Measurements from ENCODE around the gene CCL26.
"Not testable (repeated sequence)": the region's sequence is repeated elsewhere in the genome, so short reads cannot be mapped to it uniquely, and the experiment has no call there.

The CCL26 gene

GRCh38 chr7:75789361-75789924 lies 17.4 kb upstream of the CCL26 start:
- no peak for FAIRE-seq

DNA sequence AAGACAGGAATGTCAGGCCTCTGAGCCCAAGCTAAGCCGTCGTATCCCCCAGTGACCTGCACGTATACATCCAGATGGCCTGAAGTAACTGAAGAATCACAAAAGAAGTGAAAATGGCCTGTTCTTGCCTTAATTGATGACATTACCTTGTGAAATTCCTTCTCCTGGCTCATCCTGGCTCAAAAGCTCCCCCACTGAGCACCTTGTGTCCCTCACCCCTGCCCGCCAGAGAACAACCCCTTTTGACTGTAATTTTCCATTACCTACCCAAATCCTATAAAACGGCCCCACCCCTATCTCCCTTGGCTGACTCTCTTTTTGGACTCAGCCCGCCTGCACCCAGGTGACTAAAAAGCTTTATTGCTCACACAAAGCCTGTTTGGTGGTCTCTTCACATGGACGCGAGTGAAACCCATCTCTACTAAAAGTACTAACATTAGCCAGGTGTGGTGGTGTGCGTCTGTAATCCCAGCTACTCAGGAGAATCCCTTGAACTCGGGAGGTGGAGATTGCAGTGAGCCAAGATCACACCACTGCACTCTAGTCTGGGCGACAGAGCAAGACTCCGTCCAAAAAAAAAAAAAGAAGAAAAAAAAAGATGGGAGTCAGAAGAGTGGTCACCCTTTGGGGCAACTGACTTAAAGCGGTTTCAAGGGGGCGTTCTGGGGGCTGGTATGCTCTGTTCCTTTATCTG lies 16.3 kb upstream of the CCL26 start:
- not testable (repeated sequence) for FAIRE-seq

GRCh38 chr7:75783058-75783457 lies 11.0 kb upstream of the CCL26 start:
- FAIRE-seq = not testable (repeated sequence)

DNA sequence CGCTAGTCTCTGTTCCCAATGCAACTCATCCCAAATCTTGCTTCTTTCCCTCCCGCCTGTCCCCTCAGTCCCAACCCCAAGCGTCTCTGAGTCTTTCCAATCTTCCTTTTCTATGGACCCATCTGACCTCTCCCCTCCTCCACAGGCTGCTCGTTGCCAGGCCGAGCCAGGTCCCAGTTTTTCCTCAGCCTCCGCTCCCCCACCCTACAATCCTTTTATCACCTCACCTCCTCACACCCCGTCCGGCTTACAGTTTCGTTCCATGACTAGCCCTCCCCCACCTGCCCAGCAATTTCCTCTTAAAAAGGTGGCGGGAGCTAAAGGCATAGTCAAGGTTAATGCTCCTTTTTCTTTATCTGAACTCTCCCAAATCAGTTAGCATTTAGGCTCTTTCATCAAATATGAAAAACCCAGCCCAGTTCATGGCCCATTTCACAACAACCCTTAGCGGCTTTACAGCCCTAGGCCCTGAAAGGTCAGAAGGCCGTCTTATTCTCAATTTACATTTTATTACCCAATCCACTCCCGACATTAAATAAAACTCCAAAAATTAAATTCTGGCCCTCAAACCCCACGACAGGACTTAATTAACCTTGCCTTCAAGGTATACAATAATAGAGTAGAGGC lies 8.7 kb upstream of the CCL26 start:
- not testable (repeated sequence) for FAIRE-seq

- not testable (repeated sequence) for FAIRE-seq
Observed at GRCh38 chr7:75779516-75779915, 7.5 kb upstream of the CCL26 start.

DNA sequence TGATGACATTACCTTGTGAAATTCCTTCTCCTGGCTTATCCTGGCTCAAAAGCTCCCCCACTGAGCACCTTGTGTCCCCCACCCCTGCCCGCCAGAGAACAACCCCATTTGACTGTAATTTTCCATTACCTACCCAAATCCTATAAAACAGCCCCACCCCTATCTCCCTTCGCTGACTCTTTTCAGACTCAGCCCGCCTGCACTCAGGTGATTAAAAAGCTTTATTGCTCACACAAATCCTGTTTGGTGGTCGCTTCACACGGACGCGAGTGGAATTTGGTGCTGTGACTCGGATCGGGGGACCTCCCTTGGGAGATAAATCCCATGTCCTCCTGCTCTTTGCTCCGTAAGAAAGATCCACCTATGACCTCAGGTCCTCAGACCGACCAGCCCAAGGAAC lies 7.0 kb upstream of the CCL26 start:
- not testable (repeated sequence) for FAIRE-seq

DNA sequence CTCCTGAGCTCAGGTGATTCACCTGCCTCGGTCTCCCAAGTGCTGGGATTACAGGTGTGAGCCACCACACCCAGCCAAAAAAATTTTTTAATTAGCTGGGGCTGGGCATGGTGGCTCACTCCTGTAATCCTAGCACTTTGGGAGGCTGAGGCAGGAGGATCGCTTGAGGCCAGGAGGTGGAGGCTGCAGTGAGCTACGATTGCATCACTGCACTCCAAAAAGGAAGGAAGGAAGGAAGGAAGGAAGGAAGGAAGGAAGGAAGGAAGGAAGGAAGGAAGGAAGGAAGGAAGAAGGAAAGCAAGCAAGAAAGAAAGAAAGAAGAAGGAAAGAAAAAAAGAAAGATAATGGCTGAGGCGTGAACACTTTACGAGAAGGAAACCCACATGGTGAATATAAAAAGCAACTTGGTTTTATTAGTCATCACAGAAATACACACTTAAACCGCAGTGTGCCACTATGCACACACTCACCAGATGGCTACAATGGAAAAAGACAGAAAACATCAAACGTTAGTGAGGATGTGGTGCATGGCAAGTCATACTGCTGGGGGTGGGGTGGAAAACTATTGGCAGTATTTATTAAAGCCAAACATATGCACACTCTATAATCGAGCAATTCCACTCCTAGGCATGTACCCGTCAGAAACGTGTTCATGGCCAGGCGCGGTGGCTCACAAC lies 4.4 kb upstream of the CCL26 start:
- no peak for FAIRE-seq

DNA sequence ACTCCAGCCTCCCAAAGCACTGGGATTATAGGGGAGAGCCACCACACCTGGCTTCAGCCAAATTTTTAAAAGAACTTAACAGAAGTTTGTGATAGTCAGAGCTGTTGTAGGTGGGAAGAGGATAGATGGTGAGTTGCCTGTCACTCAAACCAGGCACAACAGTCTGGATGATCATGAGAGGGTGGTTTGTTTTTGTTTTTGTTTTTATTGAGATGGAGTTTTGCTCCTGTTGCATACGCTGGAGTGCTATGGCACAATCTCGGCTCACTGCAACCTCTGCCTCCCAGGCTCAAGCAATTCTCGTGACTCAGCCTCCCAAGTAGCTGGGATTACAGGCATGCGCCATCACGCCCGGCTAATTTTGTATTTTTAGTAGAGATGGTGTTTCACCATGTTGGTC lies 1.9 kb upstream of the CCL26 start:
- not testable (repeated sequence) for FAIRE-seq

GRCh38 chr7:75771224-75771623 lies 787 bp downstream of the CCL26 start:
- FAIRE-seq = no peak

DNA sequence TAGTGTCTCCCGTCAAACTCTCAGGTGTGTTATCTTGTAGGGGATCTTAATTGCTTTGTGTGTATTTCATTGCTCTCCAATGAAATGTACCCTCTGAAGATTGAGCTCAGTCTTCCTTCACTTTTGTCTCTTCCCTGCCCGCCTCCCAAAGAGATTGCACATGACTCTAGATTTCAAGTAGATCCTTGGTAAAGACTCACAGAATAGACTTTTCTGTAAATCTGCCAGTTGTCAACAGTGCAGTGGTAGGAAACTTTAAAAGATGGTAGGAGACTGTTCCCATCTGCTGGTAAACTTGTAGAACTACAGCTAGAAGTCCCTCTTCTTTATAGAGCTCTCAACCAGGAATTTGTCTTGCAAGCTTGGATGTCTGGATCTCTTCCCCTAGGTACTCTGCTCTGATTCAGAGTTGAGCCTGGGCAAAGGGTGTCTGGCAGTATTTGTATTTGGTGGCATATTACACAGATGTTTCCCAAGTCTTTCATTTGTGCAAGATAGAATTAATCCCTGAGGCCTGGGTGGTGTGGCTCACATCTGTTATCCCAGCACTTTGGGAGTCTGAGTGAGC lies 9.6 kb downstream of the CCL26 start:
- FAIRE-seq = no peak

- not testable (repeated sequence) for FAIRE-seq
Observed at GRCh38 chr7:75761801-75762200, 10.2 kb downstream of the CCL26 start.

GRCh38 chr7:75758491-75758890 lies 13.5 kb downstream of the CCL26 start:
- FAIRE-seq = no peak

DNA sequence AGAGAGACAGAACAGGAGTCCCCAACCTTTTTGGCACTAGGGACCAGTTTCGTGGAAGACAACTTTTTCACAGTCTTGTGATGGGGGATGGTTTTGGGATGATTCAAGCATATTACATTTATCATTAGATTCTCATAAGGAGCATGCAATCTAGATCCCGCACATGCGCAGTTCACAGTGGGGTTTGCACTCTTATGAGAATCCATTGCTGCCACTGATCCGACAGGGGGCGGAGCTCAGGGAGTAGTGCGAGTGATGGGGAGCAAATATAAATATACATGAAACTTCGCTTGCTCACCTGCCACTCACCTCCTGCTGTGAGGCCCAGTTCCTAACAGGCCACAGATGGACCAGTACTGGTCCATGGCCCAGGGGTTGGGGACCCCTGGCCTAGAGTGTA lies 14.2 kb downstream of the CCL26 start:
- no peak for FAIRE-seq

DNA sequence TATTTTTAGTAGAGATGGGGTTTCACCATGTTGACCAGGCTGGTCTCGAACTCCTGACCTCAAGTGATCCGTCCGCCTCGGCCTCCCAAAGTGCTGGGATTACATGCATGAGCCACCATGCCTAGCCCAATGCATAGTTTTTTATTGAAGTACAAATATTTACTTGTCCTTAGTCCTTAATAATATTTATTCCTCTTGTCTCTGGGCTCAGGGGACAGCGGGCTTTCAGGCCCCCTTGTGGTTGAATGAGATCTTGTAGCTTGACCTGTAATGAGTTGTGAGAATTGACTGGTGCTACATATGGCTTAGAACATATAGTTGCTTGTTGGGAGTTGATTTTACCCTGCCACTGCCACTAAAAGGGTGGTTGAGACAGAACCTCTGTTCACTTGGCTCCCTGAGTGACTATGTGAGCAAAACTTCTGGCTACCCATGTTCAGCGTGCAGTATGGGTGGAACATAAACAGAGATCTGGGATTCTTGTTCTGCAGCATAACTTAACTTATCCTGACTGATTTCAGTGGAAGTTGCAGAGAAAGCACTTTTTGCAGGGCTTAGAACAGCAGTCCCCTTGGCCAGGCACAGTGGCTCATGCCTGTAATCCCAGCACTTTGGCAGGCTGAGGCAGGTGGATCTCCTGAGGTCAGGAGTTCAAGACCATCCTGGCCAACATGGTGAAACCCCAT lies 14.9 kb downstream of the CCL26 start:
- no peak for FAIRE-seq

DNA sequence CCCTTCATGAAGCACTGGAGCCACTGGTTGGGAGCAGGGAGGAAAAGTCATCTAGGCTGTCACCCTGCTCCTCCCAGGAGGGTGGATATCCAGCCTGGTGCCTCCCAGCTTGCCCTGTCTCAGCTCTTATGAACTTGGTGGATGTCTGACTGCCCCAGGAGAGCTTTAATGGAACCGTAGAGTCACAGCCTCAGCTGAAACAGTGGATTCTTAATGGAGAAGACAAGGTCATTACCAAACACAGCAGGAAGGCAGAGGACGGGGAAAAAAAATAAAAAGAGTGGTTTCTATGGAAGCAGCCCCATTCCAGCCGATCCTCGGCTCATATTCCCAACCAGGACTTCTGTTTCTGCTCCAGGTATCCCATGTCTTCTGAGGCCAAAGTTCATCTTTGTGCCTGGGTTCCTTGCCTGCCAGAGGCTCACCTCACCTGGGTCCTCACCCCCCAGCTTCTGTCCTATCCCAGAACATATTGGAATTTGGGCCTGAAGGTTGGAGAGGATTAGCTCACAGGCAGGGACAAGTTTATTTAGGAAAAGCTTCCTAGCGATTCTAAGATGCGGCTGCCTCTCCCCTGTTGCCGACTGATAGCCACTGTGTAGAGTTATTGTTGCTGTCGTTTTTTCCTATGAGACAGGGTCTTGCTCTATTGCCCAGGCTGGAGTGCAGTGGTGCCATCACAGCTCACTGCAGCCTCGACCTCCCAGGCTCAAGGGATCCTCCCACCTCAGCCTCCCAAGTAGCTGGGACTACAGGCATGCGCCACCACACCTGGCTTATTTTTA lies 15.6 kb downstream of the CCL26 start:
- FAIRE-seq = no peak

DNA sequence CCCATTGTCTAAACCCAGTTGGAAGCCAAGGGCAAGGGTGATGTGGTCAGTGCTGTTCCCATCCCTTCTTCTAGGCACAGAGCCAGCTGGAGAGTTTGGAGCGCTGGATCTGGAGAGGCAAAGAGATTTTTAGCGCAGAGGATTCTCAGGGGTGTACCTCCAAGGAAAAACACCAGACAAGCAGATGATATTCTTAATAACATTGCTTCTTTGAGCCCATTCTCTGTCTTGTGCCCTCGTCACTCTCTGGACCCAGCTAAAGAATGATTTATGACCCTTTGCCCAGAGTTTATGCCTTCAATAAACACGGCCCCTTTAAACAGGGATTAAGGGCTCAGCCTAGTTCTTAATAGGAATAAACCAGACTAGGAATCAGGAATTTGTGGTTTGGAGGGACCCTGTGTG lies 28.6 kb downstream of the CCL26 start:
- no peak for FAIRE-seq

- no peak for FAIRE-seq
Observed at GRCh38 chr7:75740846-75741497, 31.0 kb downstream of the CCL26 start.

DNA sequence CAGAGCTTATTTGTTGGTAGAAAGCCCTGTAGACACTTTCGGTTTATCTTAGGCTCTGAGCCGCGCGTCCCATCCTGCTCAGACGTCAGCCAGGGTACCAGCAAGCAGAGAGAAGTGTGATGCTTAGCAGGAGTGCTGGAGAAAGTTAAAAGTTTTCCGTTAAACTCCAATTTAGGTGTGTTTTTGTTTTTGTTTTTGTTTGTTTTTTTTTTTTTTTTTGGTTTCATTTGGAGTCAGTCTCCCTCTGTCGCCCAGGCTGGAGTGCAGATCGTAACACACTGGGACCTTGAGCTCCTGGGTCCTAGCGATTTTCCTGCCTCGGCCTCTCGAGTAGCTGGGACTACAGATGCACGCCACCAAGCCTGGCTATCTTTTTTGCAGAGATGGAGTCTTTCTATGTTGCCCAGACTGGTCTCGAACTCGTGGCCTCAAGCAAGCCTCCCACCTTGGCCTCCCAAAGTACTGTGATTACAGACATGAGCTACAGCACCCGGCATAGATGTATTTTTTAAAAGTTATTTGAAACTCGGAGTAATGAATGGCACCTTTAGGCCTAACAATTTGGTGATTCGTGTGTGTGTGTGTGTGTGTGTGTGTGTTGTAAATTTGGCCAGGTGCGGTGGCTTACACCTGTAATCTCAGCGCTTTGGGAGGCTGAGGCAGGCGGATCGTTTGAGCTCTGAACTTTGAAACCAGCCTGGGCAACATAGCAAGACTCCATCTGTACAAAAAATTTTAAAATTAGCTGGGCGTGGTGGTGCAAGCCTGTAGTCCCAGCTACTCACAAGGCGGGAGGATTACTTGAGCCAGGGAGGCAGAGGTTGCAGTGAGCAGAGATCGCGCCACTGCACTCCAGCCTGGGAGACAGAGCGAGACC lies 32.0 kb downstream of the CCL26 start:
- FAIRE-seq = no peak

GRCh38 chr7:75738975-75739795 lies 32.8 kb downstream of the CCL26 start:
- FAIRE-seq = no peak
